HG03039 (cell line): ENCODE measurements around the gene RASIP1.
"Not testable (repeated sequence)": the region's sequence is repeated elsewhere in the genome, so short reads cannot be mapped to it uniquely, and the experiment has no call there.

Experiments used
- ATAC-seq: cut with Tn5 transposase; IDR thresholded peaks from one replicate; pipeline ENCODE4 v1.9.1; 2021; ENCODE audit warnings: mild to moderate bottlenecking, moderate library complexity; ENCODE audit not compliant: unreplicated experiment

Gene RASIP1

GRCh38 chr19:48713864-48714755 lies 26.3 kb downstream of the RASIP1 start:
- peak; percentile 83 for ATAC-seq

- ATAC-seq: no peak
Measured at GRCh38 chr19:48713041-48713863, 27.2 kb downstream of the RASIP1 start.

GRCh38 chr19:48711106-48711662 lies 29.2 kb downstream of the RASIP1 start:
- ATAC-seq: no peak

GRCh38 chr19:48708471-48708870 lies 31.9 kb downstream of the RASIP1 start:
- ATAC-seq: no peak

GRCh38 chr19:48705431-48705830 lies 35.0 kb downstream of the RASIP1 start:
- ATAC-seq: no peak

- no peak for ATAC-seq
Measured at GRCh38 chr19:48703316-48703715, 37.1 kb downstream of the RASIP1 start.

GRCh38 chr19:48702701-48703100 lies 37.7 kb downstream of the RASIP1 start:
- ATAC-seq: no peak

GRCh38 chr19:48698046-48698445 lies 42.4 kb downstream of the RASIP1 start:
- ATAC-seq: no peak

- ATAC-seq: no peak
Measured at GRCh38 chr19:48696353-48697010, 43.9 kb downstream of the RASIP1 start.

GRCh38 chr19:48695743-48696352 lies 44.6 kb downstream of the RASIP1 start, which contains the start of gene FUT2:
FUT2 (plus strand) TSS chr19:48695971; CDS start chr19:48702957, 6,986 bp downstream.
- ATAC-seq: no peak

GRCh38 chr19:48693629-48694028 lies 46.8 kb downstream of the RASIP1 start:
- ATAC-seq: not testable (repeated sequence)

- no peak for ATAC-seq
Measured at GRCh38 chr19:48689449-48689848, 51.0 kb downstream of the RASIP1 start.

- no peak for ATAC-seq
Measured at GRCh38 chr19:48687776-48688175, 52.6 kb downstream of the RASIP1 start.

GRCh38 chr19:48686637-48687036 lies 53.8 kb downstream of the RASIP1 start:
- not testable (repeated sequence) for ATAC-seq

GRCh38 chr19:48686088-48686487 lies 54.3 kb downstream of the RASIP1 start:
- ATAC-seq: no peak

- no peak for ATAC-seq
Measured at GRCh38 chr19:48685583-48685982, 54.8 kb downstream of the RASIP1 start.

GRCh38 chr19:48683349-48683748 lies 57.1 kb downstream of the RASIP1 start:
- ATAC-seq: no peak

- ATAC-seq: no peak
Measured at GRCh38 chr19:48681127-48681470, 59.3 kb downstream of the RASIP1 start.

GRCh38 chr19:48680436-48681126 lies 59.8 kb downstream of the RASIP1 start:
- ATAC-seq: no peak

- ATAC-seq: not testable (repeated sequence)
Measured at GRCh38 chr19:48680006-48680405, 60.4 kb downstream of the RASIP1 start.
